NT2/D1 (cell line): ENCODE results near the gene MTO1.

Experiments used
- SUZ12 ChIP-seq: IDR thresholded peaks from 2 replicates; pipeline ENCODE4 v1.6.1; 2011; ENCODE audit not compliant: insufficient read length, insufficient read depth; ENCODE audit errors: extremely low read depth
- ZNF274 ChIP-seq: IDR thresholded peaks from 2 replicates; pipeline ENCODE4 v1.6.1; 2011; ENCODE audit warnings: mild to moderate bottlenecking, low read depth, low read length

DNA sequence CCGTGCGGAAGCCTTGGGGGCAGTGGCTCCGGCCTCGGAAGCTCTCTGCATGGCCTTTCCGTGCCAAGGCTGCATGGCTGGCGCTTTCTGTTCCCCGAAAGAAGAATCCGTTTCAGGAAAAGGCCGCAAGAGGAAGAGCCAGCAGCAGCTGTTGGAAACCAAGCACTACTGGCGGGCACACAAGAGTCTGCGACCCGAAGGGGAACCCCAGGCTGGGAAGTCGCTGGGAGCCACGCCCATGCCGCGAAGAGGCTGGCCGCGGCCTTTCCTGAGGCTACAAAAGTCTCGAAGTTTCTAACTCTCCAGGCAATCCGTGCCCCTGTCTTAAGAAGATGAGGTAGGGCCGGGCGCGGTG is 9.5 kb upstream of the MTO1 start, which contains the start of gene CGAS:
- TF ChIP-seq SUZ12, result no peak
- no peak for TF ChIP-seq ZNF274
